GM12891 (cell line): ENCODE results near the gene ABTB2.

Source experiments
- PAX5 ChIP-seq: IDR thresholded peaks from 2 replicates; pipeline ENCODE4 v1.6.1; 2011; ENCODE audit warnings: low read length, moderate library complexity, mild to moderate bottlenecking; ENCODE audit not compliant: insufficient read depth, severe bottlenecking
- POLR2A ChIP-seq: IDR thresholded peaks from 2 replicates; pipeline ENCODE4 v1.6.1; 2011; ENCODE audit warnings: low read depth, low read length, control low read depth
- POLR2AphosphoS5 ChIP-seq: IDR thresholded peaks from 2 replicates; pipeline ENCODE4 v1.6.1; 2011; ENCODE audit warnings: low read depth, low read length, control low read depth
- SPI1 ChIP-seq: IDR thresholded peaks from 2 replicates; pipeline ENCODE4 v1.6.1; 2011; ENCODE audit warnings: low read depth, low read length, control low read depth
- TAF1 ChIP-seq: IDR thresholded peaks from 2 replicates; pipeline ENCODE4 v1.6.1; 2011; ENCODE audit warnings: low read depth, low read length, control low read depth

DNA sequence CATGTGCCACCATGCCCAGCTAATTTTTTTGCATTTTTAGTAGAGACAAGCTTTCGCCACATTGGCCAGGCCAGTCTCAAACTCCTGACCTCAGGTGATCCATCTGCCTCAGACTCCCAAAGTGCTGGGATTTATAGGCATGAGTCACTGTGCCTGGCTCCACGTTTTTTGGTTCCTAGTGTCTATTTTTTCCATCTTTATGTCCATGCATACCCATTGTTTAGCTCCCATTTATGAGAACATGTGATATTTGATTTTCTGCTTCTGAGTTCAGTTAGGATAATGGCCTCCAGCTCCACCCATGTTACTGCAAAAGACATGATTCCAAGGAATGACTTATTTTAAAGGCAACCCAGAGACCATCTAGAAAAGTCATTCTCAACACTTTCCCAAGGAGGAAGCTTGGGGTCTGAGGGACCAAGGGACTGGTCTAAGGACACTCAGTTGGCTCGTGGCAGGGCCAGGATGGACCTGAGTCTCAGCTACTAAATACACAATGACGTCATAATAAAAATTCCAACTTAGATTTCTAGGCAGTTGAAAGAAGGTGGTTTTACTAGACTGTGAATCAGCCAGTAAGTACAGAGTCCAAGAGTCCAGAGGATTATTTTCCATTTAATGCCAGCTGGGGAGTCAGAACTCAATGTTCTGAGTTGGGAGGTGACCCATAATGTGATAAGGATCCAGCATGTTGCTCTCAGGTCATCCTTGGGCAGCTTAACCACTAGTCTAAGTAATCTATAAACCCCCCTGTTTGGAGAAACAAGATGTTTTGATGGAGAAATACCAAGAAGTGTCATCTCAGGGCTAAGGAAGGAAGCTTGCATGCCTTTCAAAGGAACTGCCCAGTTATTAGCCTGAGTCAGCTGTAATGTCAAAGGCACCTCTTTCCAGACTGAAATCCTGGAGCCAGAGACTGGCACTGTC lies 39.4 kb downstream of the ABTB2 start:
- TF ChIP-seq POLR2A (no peak), POLR2AphosphoS5 (no peak), TAF1 (no peak), PAX5 (no peak), SPI1 (no peak)
